HFF-Myc (cell line): Measurements from ENCODE around the gene PGBD5.

ENCODE experiments used
- DNase-seq: peaks from one replicate; pipeline ENCODE4 v3.0.0-alpha.2; 2011; ENCODE audit warnings: low read depth; ENCODE audit errors: extremely low read depth
- H3K4me3 ChIP-seq: replicated peaks from 2 replicates; pipeline ENCODE4 v1.5.1; 2011; ENCODE audit warnings: low read depth, mild to moderate bottlenecking, control low read depth, low read length
- TF ChIP-seq, protein P1 (sequence below): IDR thresholded peaks from 2 replicates; pipeline ENCODE4 v1.5.1; 2012; ENCODE audit warnings: mild to moderate bottlenecking, low read depth, low read length, control low read depth; ENCODE audit errors: missing control alignments

Gene PGBD5

GRCh38 chr1:230312676-230313075 is 113.5 kb downstream of the PGBD5 start:
- no peak for DNase-seq
- no peak overlapping the region for H3K4me3 ChIP-seq
- TF ChIP-seq, protein P1, sequence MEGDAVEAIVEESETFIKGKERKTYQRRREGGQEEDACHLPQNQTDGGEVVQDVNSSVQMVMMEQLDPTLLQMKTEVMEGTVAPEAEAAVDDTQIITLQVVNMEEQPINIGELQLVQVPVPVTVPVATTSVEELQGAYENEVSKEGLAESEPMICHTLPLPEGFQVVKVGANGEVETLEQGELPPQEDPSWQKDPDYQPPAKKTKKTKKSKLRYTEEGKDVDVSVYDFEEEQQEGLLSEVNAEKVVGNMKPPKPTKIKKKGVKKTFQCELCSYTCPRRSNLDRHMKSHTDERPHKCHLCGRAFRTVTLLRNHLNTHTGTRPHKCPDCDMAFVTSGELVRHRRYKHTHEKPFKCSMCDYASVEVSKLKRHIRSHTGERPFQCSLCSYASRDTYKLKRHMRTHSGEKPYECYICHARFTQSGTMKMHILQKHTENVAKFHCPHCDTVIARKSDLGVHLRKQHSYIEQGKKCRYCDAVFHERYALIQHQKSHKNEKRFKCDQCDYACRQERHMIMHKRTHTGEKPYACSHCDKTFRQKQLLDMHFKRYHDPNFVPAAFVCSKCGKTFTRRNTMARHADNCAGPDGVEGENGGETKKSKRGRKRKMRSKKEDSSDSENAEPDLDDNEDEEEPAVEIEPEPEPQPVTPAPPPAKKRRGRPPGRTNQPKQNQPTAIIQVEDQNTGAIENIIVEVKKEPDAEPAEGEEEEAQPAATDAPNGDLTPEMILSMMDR: no peak

DNA sequence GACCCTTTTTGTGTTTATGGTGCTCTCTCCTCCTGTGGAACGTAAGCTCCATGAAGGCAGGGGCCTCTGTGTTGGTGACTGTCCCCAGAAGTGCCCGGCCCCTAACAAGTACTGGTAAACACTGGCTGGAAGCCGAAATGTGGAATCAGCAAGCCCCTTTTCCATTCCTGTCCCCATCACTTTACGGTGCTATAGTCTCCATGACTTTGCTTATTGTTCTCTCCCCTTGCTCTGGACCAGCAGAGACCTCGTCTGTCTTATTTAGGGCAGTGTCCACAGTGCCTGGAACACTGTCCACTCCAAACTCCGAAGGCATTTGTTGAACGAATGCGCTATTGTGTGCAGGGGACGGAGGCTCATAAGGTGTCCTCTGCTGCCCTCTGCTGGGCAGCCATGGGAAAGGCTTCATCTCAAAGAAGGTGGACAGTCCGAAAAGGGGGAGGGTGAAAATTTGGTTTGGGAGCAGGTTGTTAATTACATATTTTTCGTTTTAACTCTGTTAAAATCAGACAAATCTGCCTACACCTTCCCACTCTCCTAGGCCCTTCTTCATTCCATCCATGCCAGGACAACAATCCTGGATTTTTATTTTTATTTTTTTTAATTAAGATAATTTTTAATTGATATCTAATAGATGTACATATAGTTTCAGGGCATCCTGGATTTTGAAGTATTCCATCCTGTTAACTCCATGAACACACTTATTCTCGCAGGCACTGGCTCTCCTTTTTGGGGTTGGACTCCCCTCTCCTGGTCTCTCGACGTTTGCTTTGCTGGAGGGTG is 115.6 kb downstream of the PGBD5 start:
- H3K4me3 ChIP-seq: no peak overlapping the region
- TF ChIP-seq, protein P1: peak; percentile 93
- DNase-seq: peak; percentile 44

DNA sequence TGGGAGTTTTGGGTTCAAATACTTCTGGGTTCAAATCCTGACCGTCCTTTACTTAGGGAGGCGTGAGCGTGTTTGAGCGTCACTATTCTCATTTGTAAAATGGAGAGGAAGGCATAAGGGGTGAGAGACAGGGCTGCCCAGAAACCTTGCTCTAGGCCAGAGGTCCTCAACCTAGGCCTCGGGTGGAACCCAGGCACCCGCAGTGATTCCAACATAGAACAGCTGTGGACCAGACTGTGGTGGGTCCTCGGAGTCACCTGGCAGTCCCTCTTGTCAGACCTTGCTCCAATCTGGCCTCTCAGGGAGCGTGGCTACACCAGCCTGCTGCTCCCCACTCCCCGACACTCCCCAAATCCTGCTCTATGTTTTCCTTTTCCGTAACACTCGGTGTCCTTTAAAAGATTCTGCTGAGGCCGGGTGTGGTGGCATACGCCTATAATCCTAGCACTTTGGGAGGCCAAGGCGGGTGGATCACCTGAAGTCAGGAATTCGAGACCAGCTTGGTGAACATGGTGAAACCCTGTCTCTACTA is 116.4 kb downstream of the PGBD5 start:
- TF ChIP-seq, protein P1: no peak
- no peak overlapping the region for H3K4me3 ChIP-seq
- DNase-seq: no peak

GRCh38 chr1:230308821-230309220 is 117.3 kb downstream of the PGBD5 start:
- DNase-seq: no peak
- TF ChIP-seq, protein P1: no peak
- H3K4me3 ChIP-seq: no peak overlapping the region

GRCh38 chr1:230308039-230308438 is 118.1 kb downstream of the PGBD5 start:
- peak; percentile 27 for DNase-seq
- TF ChIP-seq, protein P1: no peak
- no peak overlapping the region for H3K4me3 ChIP-seq

DNA sequence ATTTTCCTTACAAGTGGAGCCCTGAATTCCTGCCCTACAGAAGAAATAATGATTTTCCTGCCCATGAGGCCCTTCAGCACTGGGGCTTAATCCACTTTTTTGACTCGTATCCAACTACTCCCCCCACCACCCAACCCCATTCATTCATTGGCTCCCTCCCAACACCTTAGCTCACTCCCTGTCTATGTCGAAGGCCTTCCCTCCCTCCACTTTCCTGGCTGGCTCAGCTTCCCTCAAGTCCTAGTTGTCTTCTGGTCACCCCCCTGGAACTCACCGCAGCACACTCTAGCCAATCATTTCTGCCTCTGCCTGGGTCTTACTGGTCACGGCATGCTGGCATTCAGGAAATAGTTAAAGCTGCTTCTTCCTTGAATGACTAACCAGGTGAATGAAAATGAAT is 118.9 kb downstream of the PGBD5 start:
- no peak for DNase-seq
- TF ChIP-seq, protein P1: no peak
- H3K4me3 ChIP-seq: no peak overlapping the region
